ENCODE data around the gene TBC1D1. TPM values are rescaled to one million over a fixed set of nuclear protein-coding genes. Genes with fewer than 3 reads are reported as not detected.
A peak's percentile ranks its signal among the peaks of the same experiment; 100 is the strongest.

TBC1D1 gene
- total RNA-seq, 1 experiment from 2014 or later, result 89.0 TPM

GRCh38 chr4:37951461-37952352, 60.8 kb downstream of the TBC1D1 start:
- peak; percentile 8 for DNase-seq
- Histone ChIP-seq H3K4me3 (ENCODE audit: low read length) (no peak overlapping the region), H4K20me1 (ENCODE audit: low read length) (no peaks in the 10 kb centered on the region), H3K4me2 (ENCODE audit: low read length) (no peak overlapping the region), H3K9ac (ENCODE audit: low read length) (no peak overlapping the region), H3K4me1 (ENCODE audit: insufficient read depth, low read length) (peaks cover 6% of the 10 kb centered on the region; the same call in 1 of the 2 replicates), H3K27ac (ENCODE audit: low read length) (no peak overlapping the region), H3K36me3 (ENCODE audit: low read depth, low read length) (no peaks in the 10 kb centered on the region), H3K9me2 (replicated peaks; ENCODE audit: low read length) (no peaks in the 10 kb centered on the region), H3F3A (ENCODE audit: low read length, unreplicated experiment) (no peaks in the 10 kb centered on the region), H3K79me2 (ENCODE audit: low read length) (no peaks in the 10 kb centered on the region), H3K9me3 (ENCODE audit: low read length) (no peaks in the 10 kb centered on the region), H3K27me3 (ENCODE audit: low read length) (no peaks in the 10 kb centered on the region), H2AFZ (ENCODE audit: low read length) (no peak overlapping the region)
- CTCF ChIA-PET, result interaction anchor here (0.6 kb wide), 1 partner anchor 26 kb away, joined by 3 read pairs; no protein-coding TSS in a partner anchor
- POLR2A ChIA-PET (ENCODE audit: unreplicated experiment), result no interaction called here
- no peak for TF ChIP-seq EZH2 (IDR thresholded peaks at IDR 0.05; ENCODE audit: low read length, unreplicated experiment)
- TF ChIP-seq EZH2phosphoT487 (IDR thresholded peaks at IDR 0.05; ENCODE audit: borderline replicate concordance, low read length), result no peak
- TF ChIP-seq CTCF (conservative IDR thresholded peaks at IDR 0.05; ENCODE audit: low read depth, low read length), result no peak
- no TSS peak for BruUV-seq (replicated peaks)
- intact Hi-C loops (cut with micrococcal nuclease), result no loop called here
- ATAC-seq, result peak; percentile 88

GRCh38 chr4:37953156-37953555, 62.3 kb downstream of the TBC1D1 start:
- TF ChIP-seq CTCF (conservative IDR thresholded peaks at IDR 0.05; ENCODE audit: low read depth, low read length) (no peak), EZH2phosphoT487 (IDR thresholded peaks at IDR 0.05; ENCODE audit: borderline replicate concordance, low read length) (no peak), EZH2 (IDR thresholded peaks at IDR 0.05; ENCODE audit: low read length, unreplicated experiment) (no peak)
- H3K27me3 ChIP-seq (ENCODE audit: low read length), result no peaks in the 10 kb centered on the region
- no peak overlapping the region for H3K4me2 ChIP-seq (ENCODE audit: low read length)
- no peaks in the 10 kb centered on the region for H3K9me2 ChIP-seq (replicated peaks; ENCODE audit: low read length)
- H3K4me1 ChIP-seq (ENCODE audit: insufficient read depth, low read length), result peaks cover 6% of the 10 kb centered on the region; the same call in 1 of the 2 replicates
- H3F3A ChIP-seq (ENCODE audit: low read length, unreplicated experiment), result no peaks in the 10 kb centered on the region
- intact Hi-C loops (cut with micrococcal nuclease), result no loop called here
- H3K4me3 ChIP-seq (ENCODE audit: low read length), result no peak overlapping the region
- H2AFZ ChIP-seq (ENCODE audit: low read length), result no peak overlapping the region
- CTCF ChIA-PET, result no interaction called here
- no peaks in the 10 kb centered on the region for H4K20me1 ChIP-seq (ENCODE audit: low read length)
- no TSS peak for BruUV-seq (replicated peaks)
- H3K27ac ChIP-seq (ENCODE audit: low read length), result no peak overlapping the region
- no peak for ATAC-seq
- no peaks in the 10 kb centered on the region for H3K79me2 ChIP-seq (ENCODE audit: low read length)
- H3K9me3 ChIP-seq (ENCODE audit: low read length), result no peaks in the 10 kb centered on the region
- DNase-seq, result no peak
- no peak overlapping the region for H3K9ac ChIP-seq (ENCODE audit: low read length)
- H3K36me3 ChIP-seq (ENCODE audit: low read depth, low read length), result no peaks in the 10 kb centered on the region
- POLR2A ChIA-PET (ENCODE audit: unreplicated experiment), result no interaction called here

Measured in PC-3 (cell line).